Ureter (tissue), 1 donor: ENCODE data around the gene CDIPT. TPM values are rescaled to one million over a fixed set of nuclear protein-coding genes. Genes with fewer than 3 reads are reported as not detected.
"Not testable (repeated sequence)": the region's sequence is repeated elsewhere in the genome, so short reads cannot be mapped to it uniquely, and the experiment has no call there.

Source experiments
- DNase-seq: peaks from one replicate; pipeline ENCODE4 v3.0.0-alpha.2; 2020; ENCODE audit warnings: low spot score
- total RNA-seq: library from RNA; stranded (reverse); gene quantifications from one replicate; pipeline ENCODE4 v1.2.4, GENCODE V29; 2023
- donor health status: DM: yes; HTN: yes; CAD: no.

Gene CDIPT, protein sequence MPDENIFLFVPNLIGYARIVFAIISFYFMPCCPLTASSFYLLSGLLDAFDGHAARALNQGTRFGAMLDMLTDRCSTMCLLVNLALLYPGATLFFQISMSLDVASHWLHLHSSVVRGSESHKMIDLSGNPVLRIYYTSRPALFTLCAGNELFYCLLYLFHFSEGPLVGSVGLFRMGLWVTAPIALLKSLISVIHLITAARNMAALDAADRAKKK
- 71.4 TPM for total RNA-seq

DNA sequence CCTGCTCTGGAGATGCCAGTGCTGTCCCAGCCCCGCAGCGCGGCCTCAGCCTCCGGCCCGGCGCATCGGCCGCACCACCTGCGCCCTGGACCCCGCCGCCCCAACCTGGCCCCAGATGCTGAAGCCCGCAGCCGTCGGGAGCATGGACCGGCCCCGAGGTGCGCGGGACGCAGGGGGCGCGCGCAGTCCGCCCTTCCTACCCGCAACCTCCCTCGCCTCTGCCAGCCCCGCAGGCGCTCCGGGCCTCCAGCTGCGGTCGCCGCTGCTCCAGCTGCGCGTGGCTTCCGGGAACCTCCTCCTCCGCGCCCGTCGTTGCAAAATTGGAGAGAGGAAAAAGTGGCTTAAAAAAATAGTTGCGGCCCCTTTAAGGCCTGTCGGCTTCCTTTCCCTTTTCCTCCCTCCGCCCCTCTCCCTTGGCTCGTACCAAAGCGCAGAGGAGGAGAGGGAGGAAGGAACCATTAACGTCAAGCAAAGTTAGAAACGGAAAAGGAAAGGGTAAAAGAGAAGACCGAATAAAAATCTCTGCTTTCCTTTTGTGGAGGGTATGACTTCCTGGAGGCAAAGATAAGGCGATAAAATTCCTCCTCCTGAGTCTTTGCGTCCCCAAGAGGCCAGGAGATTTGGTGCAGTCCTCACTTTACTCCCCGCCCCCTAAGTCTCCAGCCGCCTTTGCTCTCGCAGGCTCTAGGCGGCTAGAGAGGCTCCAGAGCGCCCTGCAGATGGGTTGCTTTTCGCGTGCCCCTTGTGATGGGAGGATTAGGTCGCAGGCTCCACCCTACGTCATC, at the start of gene CDIPT:
Gene CDIPT (minus strand): TSS at position 343 of the 785 bp plus-strand sequence. CDS start 369 bp downstream, outside the sequence.
- DNase-seq = peak; percentile 94

DNA sequence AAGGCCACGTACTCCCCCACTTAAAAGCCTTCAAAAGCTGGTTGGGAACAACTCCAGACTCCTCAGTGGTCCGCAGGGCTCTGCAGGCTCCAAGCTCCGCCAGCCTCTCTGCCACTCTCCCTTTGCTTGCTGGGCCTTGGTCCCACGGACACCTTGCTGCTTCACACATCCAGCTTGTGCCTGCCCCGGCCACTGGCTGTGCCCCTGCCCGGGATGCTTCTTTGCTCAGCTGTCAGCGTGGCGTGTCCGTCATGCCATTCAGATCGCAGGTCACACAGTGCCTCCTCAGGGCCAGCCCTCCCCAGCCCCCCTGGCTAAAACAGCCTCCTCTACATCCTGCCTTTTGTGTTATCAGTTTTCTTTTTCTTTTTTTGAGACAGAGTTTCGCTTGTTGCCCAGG, 49.1 kb upstream of the CDIPT start:
- DNase-seq = no peak

DNA sequence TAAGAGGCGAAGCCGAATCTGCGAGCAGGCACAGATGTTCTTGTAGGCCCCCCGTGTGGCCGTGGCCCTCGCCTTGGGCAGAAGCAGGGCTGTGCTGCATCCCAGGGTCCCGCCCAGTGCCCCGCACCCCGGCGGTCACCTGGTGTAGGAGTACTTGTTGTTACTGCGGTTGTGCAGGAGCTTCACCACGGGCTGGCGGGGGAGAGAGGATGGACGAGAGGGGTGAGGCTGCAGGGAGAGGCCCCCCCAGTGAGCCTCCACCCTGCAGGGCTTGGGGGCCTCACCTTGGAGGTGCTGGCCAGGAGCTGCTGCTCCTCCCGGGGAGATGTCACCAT, 48.6 kb upstream of the CDIPT start:
- no peak for DNase-seq

DNA sequence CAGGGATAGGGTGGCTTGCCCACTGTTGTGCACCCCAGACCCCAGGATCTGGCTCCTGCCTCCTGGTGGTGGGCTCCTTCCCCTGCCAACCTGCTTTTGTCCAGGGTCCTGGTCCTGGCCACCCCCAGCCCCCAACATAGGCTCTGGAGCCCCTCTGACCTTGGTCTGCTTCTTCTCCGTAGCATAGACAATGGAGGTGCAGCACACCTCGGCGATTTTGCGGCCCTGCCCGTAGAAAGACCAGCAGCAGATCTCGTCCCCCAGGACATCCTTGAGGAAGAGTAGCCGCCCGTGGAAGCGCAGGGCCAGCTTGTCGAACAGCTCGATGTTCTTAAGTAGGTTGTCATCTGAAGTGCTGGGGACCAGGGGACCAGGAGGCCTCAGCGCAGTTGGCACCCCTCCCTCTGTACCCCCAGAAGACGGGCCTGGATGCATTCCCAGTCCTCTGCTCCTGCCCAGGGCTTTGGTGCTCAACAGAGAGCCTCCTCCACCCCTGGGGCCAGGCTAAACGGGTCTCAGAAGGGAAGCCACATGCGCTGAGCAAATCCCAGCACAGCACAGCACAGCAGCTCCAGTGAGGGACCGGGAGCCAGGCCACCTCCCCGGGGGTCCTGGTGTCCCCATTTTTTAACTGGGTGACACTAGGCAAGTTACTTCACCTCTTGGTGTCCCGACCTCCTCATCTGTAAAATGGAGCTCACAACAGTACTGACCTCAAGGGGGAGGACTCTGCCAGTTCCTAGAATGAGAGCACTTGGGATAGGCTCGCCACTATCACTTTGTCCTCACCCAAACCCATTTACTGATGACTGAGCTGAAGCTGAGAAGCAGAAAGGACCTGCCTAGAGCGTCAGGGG, 48.0 kb upstream of the CDIPT start:
- no peak for DNase-seq

DNA sequence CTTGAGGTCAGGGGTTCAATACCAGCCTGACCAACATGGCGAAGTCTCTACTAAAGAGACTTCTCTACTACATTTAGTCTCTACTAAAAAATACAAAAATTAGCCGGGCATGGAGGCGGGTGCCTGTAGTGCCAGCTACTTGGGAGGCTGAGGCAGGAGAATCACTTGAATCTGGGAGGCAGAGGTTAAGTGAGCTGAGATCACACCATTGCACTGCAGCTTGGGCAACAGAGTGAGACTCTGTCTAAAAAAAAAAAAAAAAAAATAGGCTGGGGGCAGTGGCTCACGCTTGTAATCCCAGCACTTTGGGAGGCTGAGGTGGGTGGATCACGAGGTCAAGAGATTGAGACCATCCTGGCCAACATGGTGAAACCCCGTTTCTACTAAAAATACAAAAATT, 46.8 kb upstream of the CDIPT start:
- DNase-seq = not testable (repeated sequence)

DNA sequence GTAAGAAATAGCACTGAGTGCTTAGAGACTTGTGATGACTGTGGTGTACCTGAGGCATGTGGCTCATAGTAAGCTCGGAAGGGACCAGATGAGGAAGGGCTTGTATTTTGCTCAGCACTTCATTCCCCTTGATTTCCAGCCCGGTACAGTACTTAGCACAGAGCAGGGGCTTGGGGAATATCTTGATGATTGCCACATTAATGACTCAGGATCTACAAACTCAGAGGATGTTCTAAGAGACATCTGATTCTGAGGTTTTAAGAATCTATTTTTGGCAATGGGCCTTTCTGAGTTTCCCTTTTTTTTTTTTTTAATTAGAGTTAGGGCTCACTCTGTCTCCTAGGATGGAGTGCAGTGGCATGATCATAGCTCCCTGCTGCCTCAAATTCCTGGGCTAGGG, 46.4 kb upstream of the CDIPT start:
- DNase-seq = no peak

DNA sequence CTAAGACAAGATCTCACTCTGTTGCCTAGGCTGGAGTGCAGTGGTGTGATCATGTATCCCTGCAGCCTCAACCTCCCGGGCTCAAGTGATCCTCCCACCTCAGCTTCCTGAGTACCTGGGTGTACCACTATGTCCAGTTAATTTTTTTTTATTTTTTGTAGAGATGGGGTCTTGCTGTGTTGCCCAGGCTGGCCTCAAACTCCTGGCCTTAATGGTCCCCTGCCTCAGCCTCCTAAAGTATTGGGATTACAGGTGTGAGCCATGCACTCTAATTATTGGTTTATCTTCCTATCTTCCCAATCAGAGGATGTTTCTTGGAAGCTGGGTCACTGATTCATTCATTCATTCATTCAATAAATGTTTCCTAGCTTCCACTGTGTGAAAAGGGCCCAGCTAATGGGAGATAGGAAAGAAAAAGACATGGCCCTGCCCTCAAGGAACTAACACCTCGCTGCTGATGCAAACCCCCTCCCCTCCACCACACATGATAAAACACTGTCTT, 45.7 kb upstream of the CDIPT start:
- DNase-seq = no peak

DNA sequence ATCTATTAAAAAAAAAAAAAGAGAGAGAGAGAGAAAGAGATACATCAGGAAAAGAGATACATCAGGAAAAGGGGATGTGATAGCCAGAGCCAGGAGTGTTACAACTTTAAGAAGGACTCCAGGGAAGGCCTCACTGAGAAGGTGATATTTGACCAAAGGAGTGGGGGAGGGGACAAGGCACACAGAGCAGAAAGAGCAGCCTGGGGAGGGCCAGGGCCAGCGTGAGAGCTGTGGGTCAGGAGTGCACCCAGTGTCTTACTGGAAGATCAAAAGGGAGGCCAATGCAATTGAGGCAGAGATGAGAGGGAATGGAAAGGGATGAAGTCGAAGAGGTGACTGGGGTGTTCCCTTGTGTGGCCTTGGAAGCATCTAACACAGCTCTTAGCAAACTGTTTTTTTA, 44.9 kb upstream of the CDIPT start:
- DNase-seq = no peak

DNA sequence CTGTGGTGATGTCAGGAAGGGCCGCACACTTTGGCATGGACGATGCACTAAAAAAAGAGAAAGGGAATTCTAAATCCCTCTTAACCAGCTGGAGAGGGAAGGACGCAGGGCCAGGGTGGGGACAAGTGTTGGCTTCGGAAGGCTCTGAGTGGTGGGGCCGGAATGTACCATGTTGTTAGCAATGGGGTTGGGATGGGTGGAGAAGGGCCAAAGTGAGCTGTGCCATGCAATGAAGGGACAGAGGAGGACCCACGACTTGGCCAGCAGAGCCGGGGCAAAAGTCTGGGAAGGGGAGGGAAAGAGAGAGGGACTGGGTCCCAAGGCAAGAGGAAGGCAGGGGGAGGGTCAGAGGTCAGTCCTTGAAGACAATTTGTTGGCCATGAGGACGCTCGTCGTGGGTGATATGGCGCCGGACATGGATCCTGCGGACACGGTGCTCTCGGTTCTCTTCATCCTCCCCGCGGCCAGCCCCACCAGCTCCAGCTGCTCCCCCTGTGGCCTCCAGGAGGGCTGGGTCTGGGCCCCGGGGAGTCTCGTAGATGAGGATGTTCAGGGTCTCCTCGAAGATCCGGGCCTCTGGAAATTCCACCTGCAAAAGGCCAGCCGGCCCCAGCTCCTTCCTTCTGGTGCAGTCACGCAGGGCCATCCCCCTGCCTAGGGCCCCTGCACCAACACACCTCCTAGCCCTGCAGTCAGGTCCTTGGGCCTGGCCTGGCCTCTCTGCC, 43.7 kb upstream of the CDIPT start:
- no peak for DNase-seq

DNA sequence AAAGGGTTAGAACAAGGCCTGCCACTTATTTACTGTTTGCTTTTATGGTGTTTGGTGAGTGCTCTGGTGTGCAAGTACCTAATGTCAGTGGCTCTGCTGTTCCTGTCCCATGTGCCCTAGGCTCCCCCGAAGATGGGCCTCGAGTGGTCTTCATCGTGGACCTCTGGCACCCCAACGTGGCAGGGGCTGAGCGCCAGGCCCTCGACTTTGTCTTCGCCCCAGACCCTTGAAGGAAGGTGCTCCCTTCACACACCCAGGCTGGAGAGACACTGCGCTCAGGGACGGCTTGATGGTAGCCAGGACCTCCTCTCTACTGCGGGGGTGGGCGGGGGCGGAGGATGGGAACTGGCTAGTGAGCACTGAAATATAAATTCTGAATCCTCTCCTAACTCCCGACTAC, 42.6 kb upstream of the CDIPT start:
- DNase-seq = no peak

DNA sequence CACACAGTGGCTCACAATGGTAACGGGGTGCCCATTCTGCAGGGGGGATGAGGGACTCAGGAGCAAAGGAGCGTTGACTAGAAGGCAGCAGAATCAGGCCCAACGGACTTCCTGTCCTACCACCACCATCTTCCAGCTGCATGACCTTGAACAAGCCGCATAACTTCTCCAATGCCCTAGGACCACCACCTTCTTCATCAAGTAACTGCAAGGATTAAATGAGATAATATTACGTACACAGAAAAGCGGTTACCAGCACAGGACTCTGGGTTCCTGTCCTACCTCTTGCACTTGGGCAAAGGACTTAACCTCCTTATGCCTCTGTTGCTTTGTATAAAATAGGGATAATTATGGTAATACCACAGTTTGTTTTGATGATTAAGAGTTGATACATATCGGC, 41.9 kb upstream of the CDIPT start:
- DNase-seq = no peak

DNA sequence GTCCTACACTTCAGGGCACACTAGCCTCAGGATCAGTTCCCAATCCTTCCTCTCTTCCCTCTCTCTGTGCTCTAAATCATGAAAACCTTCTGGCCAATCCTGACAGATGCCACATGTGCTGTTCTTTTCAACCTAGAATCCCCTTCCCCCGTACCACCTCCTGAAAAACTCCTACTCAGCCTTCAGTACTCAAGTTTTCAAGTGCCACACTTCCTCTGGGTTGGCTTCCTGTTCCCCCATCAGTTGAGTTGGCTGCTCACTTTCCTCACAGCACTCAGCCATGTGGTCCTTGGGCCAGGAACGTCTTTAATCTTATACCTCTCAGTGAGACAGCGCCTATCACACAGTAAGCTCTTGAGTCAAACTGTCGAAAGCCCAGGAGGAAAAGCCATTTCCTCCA, 40.6 kb upstream of the CDIPT start:
- no peak for DNase-seq

DNA sequence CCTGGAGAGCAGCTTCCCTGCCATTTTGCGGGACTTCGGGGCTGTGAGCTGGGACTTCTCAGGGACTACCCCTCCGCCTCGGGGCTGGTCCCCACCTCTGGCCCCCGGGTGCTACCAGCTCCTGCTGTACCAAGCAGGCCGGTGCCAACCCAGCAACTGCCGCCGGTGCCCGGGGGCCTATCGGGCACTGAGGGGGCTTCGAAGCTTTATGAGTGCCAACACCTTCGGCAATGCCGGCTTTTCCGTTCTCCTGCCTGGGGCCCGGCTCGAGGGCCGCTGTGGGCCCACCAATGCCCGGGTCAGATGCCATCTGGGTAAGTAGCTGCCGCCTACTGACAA, 38.5 kb upstream of the CDIPT start:
- DNase-seq = no peak

DNA sequence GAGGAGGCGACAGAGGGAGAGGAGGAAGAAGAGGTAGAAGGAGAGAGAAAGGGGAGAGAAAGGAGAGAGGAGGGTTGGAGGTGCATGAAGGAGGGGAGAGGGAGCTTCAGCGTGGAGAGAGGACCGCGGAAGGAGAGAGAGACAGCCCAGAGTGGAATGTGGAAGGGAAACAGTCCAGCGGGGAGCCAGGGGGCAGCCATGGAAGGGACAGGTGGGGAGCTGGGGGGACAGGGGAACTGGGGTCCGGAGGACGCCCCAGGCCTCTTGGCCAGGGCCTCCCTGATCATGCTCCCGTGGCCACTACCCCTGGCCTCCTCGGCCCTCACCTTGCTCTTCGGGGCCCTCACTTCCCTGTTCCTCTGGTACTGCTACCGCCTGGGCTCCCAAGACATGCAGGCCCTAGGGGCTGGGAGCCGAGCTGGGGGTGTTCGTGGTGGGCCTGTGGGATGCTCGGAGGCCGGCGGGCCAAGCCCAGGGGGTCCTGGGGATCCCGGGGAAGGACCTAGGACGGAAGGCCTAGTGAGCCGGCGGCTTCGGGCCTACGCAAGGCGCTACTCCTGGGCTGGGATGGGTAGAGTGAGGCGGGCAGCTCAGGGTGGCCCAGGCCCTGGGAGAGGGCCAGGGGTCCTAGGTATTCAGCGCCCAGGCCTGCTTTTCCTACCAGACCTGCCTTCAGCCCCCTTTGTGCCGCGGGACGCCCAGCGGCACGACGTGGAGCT, 38.0 kb upstream of the CDIPT start:
- DNase-seq = no peak

DNA sequence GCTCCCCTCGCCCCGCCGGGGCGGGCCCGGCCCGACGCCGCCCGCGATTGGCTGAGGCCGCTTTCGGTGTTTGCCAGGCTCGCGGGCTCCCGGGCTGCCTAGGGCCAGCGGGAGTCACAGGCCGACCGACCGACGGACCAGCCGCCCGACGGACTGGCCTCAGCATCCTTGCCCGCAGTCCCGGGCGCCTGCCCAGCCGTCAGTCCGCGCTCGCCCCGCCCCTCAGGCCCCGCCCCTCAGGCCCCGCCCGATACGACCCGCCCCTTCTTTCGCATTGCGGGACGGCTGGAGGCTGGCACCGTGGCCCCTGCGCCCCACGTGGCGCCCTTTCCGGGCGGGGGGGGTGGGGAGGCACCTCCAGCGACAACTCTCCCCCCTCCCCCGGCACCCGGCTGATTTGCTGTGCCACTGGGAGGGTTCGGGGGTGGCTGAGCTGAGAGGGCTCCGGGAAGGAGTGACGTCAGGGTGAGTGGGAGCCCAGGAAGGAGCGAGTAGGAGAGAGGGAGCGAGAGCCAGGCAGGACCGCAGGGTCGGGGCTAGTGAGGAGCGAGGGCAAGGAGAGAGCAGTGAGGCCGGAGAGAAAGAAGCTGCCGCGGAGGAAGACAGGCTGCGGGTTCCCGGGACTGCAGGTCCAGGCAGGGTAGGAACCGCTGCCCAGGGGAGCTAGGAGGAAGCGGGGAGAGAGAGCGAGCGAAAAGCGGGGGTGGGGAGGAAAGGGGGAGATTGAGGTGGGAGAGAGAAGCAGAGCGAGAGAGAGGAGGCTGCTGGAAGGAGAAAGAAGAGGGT, 37.3 kb upstream of the CDIPT start, which contains the start of gene ASPHD1:
Gene ASPHD1 (plus strand): TSS at position 387 of the 786 bp plus-strand sequence. CDS start 484 bp downstream, outside the sequence.
- DNase-seq = peak; percentile 58

DNA sequence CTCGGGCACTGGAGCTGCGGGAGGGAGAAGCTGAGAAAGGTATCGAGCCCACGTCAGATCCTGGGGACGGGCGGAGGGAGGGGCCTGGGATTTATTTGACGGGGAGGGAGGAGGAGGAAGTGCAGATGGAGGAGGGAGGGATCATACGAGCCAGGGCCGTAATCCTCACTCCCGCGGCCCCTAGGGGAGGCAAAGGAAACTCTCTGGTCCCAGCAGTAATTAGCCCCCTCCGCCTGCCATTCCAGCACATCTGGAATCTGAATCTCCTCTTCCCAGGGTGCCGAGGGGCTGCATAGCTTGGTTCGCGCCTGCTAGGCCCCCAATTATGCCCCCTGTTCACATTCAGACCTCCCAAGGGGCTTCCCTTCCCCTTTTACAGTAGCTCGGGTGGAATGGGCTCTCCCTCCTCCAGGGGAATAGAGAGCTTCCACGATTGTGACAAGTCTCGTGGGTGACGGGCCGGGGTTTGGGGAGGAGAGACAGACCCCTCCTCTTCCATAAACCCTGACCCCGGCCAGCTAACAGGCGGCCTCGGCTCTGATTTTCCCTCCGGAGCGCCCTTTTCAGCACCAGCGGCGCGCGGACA, 36.6 kb upstream of the CDIPT start, which contains the start of gene SEZ6L2:
Gene SEZ6L2 (minus strand): TSS at position 35 of the 586 bp plus-strand sequence. CDS start 531 bp downstream, outside the sequence.
- DNase-seq = peak; percentile 81

DNA sequence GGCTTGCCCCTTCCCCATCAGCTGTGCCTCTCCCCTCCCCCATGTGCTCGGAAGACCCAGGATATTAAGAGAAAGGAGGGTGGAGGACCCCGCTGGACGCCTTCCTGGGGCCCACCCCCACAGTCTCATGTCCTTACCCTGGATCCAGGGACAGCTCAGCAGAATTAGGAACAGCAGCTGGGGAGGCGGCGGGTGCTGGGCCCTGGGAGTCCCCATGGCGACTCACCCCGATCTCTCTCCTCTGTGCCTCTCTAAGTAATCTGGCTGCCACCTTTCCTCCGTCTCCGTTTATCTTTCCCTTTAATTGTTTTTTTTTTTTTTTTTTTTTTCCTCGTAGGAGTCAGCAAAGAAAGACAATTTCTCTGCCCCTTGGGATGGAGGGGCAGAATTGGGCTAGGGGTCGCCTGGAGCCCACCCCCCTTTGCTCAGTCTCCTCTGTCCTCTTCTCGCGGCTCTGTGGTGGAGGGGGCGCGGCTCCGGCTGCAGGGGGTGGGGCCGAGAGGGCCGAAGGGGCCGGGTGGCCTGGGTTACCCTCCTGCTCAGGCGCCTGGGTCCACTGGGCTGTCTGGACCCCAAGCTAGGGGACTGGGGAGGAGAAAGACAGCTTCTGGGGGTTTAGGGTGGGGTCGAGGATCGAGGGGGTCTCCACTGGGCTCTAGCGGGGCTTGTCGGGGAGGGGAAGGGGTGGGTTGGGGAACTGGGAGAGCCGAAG, 35.9 kb upstream of the CDIPT start:
- no peak for DNase-seq

DNA sequence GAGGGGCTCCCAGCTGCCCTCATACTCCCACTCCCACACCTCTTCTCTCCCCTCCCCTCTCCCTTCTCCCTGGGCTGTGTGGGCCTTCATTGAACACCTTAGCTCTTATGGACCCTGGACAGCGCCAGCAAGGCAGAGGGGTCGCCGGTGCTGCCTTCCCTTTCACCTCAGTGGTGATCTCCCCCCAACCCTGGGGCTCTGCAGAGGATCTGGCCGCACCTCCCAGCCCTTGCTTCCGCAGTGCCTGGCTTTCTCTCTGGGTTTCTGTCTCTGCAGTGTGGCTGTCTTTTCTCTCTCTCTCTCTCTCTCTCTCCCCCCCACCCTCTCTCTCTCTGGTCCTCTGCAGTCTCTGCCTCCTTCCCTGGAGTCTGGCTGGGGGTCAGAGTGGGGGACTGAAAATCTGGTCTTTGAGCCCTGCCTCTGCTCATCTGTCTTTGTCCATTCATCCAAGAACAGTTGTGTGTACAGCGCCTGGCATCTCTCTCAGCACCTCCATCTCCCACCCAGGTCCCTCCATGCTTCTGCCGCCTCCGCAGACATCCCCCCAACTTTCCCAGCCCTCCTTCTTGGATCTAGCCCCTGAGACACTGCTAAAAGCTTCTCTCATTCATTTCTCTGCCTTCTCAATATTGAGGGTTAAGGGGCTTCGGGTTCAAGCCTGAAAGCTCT, 35.2 kb upstream of the CDIPT start:
- DNase-seq = no peak

DNA sequence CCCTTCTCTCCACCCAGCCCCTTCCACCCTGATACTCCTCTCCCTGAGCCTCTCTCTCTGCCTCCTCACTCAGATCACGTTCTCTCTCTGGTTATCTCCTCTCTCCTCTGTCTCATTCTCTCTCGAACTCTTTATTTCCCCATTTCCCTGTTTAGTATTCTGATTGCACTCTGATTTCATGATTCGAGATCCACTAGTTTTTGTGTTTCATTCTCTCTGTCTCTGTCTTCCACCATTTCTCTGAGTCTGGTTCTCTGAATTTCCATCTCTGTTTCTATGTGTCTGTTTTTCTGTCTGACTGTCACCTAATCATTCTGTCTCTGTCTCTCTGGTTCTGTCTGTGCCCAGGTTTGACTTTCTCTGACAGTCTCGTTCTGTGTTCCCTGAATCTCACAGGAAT, 34.3 kb upstream of the CDIPT start:
- no peak for DNase-seq
